Measurements from ENCODE around the gene MRPL33.
"Not testable (repeated sequence)": the region's sequence is repeated elsewhere in the genome, so short reads cannot be mapped to it uniquely, and the experiment has no call there.

The MRPL33 gene

GRCh38 chr2:27736031-27736889 lies 35.3 kb upstream of the MRPL33 start:
- Mint-ChIP-seq H3K27me3 (no peaks in the 10 kb centered on the region), H3K4me1 (peaks cover 17% of the 10 kb centered on the region), H3K36me3 (no peaks in the 10 kb centered on the region), H3K4me3 (peak overlapping the region; percentile 36), H3K9me3 (no peaks in the 10 kb centered on the region), H3K27ac (no peak overlapping the region)

GRCh38 chr2:27736890-27737204 lies 34.7 kb upstream of the MRPL33 start:
- Mint-ChIP-seq H3K27me3 (no peaks in the 10 kb centered on the region), H3K4me3 (no peak overlapping the region), H3K27ac (no peak overlapping the region), H3K36me3 (no peaks in the 10 kb centered on the region), H3K4me1 (peaks cover 17% of the 10 kb centered on the region), H3K9me3 (no peaks in the 10 kb centered on the region)

- no peaks in the 10 kb centered on the region for H3K36me3 Mint-ChIP-seq
- H3K27ac Mint-ChIP-seq: no peak overlapping the region
These were observed 33.7 kb upstream of the MRPL33 start for GRCh38 chr2:27737676-27738348.

GRCh38 chr2:27738349-27739057 lies 33.0 kb upstream of the MRPL33 start:
- Mint-ChIP-seq H3K27ac (no peak overlapping the region), H3K36me3 (no peaks in the 10 kb centered on the region), H3K9me3 (no peaks in the 10 kb centered on the region), H3K4me1 (peaks cover 17% of the 10 kb centered on the region), H3K27me3 (no peaks in the 10 kb centered on the region), H3K4me3 (no peak overlapping the region)

More at GRCh38 chr2:27737676-27738348, 33.7 kb upstream of the MRPL33 start:
- H3K27me3 Mint-ChIP-seq: no peaks in the 10 kb centered on the region
- H3K4me3 Mint-ChIP-seq: no peak overlapping the region
- no peaks in the 10 kb centered on the region for H3K9me3 Mint-ChIP-seq
- peaks cover 17% of the 10 kb centered on the region for H3K4me1 Mint-ChIP-seq

- H3K27me3 Mint-ChIP-seq: no peaks in the 10 kb centered on the region
- no peaks in the 10 kb centered on the region for H3K36me3 Mint-ChIP-seq
- no peaks in the 10 kb centered on the region for H3K9me3 Mint-ChIP-seq
- no peak overlapping the region for H3K4me3 Mint-ChIP-seq
- H3K27ac Mint-ChIP-seq: no peak overlapping the region
- H3K4me1 Mint-ChIP-seq: peaks cover 17% of the 10 kb centered on the region
These were observed 32.5 kb upstream of the MRPL33 start for GRCh38 chr2:27739058-27739373.

- H3K27me3 Mint-ChIP-seq: no peaks in the 10 kb centered on the region
- peaks cover 3% of the 10 kb centered on the region for H3K4me1 Mint-ChIP-seq
- no peaks in the 10 kb centered on the region for H3K9me3 Mint-ChIP-seq
- H3K36me3 Mint-ChIP-seq: no peaks in the 10 kb centered on the region
- H3K4me3 Mint-ChIP-seq: no peak overlapping the region
- H3K27ac Mint-ChIP-seq: no peak overlapping the region
These were observed 29.8 kb upstream of the MRPL33 start for GRCh38 chr2:27741673-27742072.

- Mint-ChIP-seq H3K9me3 (no peaks in the 10 kb centered on the region), H3K27ac (no peak overlapping the region)
These were observed 28.9 kb upstream of the MRPL33 start for GRCh38 chr2:27742571-27742970.

GRCh38 chr2:27745494-27745893 lies 26.0 kb upstream of the MRPL33 start:
- not testable (repeated sequence) for H3K4me1 Mint-ChIP-seq, H3K27me3 Mint-ChIP-seq, H3K4me3 Mint-ChIP-seq, H3K27ac Mint-ChIP-seq, H3K9me3 Mint-ChIP-seq, H3K36me3 Mint-ChIP-seq

More at GRCh38 chr2:27742571-27742970, 28.9 kb upstream of the MRPL33 start:
- H3K4me3 Mint-ChIP-seq: no peak overlapping the region
- no peaks in the 10 kb centered on the region for H3K4me1 Mint-ChIP-seq
- H3K36me3 Mint-ChIP-seq: no peaks in the 10 kb centered on the region
- H3K27me3 Mint-ChIP-seq: no peaks in the 10 kb centered on the region

GRCh38 chr2:27746325-27746724 lies 25.2 kb upstream of the MRPL33 start:
- Mint-ChIP-seq H3K4me1 (no peaks in the 10 kb centered on the region), H3K27ac (no peak overlapping the region), H3K27me3 (no peaks in the 10 kb centered on the region), H3K9me3 (no peaks in the 10 kb centered on the region), H3K4me3 (no peak overlapping the region), H3K36me3 (peaks cover 1% of the 10 kb centered on the region)

- Mint-ChIP-seq H3K9me3 (no peaks in the 10 kb centered on the region), H3K4me3 (no peak overlapping the region), H3K27me3 (no peaks in the 10 kb centered on the region), H3K4me1 (no peaks in the 10 kb centered on the region), H3K27ac (no peak overlapping the region), H3K36me3 (peaks cover 1% of the 10 kb centered on the region)
These were observed 23.6 kb upstream of the MRPL33 start for GRCh38 chr2:27747827-27748352.

- H3K9me3 Mint-ChIP-seq, H3K36me3 Mint-ChIP-seq: not testable (repeated sequence)
These were observed 22.5 kb upstream of the MRPL33 start for GRCh38 chr2:27748803-27749554.

GRCh38 chr2:27751377-27751776 lies 20.1 kb upstream of the MRPL33 start:
- Mint-ChIP-seq H3K36me3 (peaks cover 1% of the 10 kb centered on the region), H3K27ac (no peak overlapping the region), H3K27me3 (no peaks in the 10 kb centered on the region), H3K4me1 (no peaks in the 10 kb centered on the region), H3K9me3 (no peaks in the 10 kb centered on the region), H3K4me3 (no peak overlapping the region)

More at GRCh38 chr2:27748803-27749554, 22.5 kb upstream of the MRPL33 start:
- H3K27ac Mint-ChIP-seq, H3K4me3 Mint-ChIP-seq, H3K27me3 Mint-ChIP-seq, H3K4me1 Mint-ChIP-seq: not testable (repeated sequence)

GRCh38 chr2:27752551-27753237 lies 18.8 kb upstream of the MRPL33 start:
- Mint-ChIP-seq H3K4me3 (no peak overlapping the region), H3K4me1 (no peaks in the 10 kb centered on the region), H3K27me3 (peaks cover 1% of the 10 kb centered on the region), H3K9me3 (no peaks in the 10 kb centered on the region), H3K27ac (no peak overlapping the region), H3K36me3 (peaks cover 1% of the 10 kb centered on the region)

GRCh38 chr2:27754138-27754588 lies 17.4 kb upstream of the MRPL33 start:
- Mint-ChIP-seq H3K27ac (no peak overlapping the region), H3K9me3 (no peaks in the 10 kb centered on the region), H3K4me3 (no peak overlapping the region), H3K36me3 (peaks cover 1% of the 10 kb centered on the region), H3K27me3 (peaks cover 1% of the 10 kb centered on the region), H3K4me1 (no peaks in the 10 kb centered on the region)

GRCh38 chr2:27754831-27755230 lies 16.7 kb upstream of the MRPL33 start:
- H3K27me3 Mint-ChIP-seq: peaks cover 1% of the 10 kb centered on the region
- no peak overlapping the region for H3K4me3 Mint-ChIP-seq
- H3K4me1 Mint-ChIP-seq: no peaks in the 10 kb centered on the region
- no peaks in the 10 kb centered on the region for H3K9me3 Mint-ChIP-seq
- H3K36me3 Mint-ChIP-seq: no peaks in the 10 kb centered on the region
- H3K27ac Mint-ChIP-seq: no peak overlapping the region

Measured in activated naive CD4-positive, alpha-beta T cell treated with anti-CD3 and anti-CD28 coated beads, Interleukin-2, amount 50 U/mL, for 24 hours (primary cell).